Measurements from ENCODE around the gene C5orf47. TPM values are rescaled to one million over a fixed set of nuclear protein-coding genes. Genes with fewer than 3 reads are reported as not detected.

The C5orf47 gene
- total and polyA plus RNA-seq, 4 donors, result 0.06 to 0.10 (median 0.09) TPM; not detected in 1

DNA sequence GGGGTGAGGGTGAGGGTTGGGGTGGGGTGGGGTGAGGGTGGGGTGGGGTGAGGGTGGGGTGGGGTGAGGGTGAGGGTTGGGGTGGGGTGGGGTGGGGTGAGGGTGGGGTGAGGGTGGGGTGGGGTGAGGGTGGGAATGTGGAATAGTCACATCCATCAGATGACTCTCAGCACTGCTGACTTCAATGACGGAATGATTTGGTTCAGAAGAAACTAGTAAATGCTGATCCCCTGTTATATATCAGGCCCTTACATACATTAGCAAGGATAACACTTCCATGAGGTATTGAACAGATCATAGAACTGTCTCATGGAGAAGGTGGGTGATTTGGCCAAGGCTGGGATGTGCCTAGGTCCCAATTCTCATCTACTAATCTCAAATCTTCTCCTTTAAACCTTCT, 24.5 kb upstream of the C5orf47 start:
- no peak for ATAC-seq (ENCODE audit: insufficient read depth, low FRiP score)
- H3K27me3 ChIP-seq (ENCODE audit: control insufficient read depth in 3 of 3, insufficient read depth in 3 of 3, low read length in 2 of 3), result no peaks in the 10 kb centered on the region
- no peak overlapping the region for H3K27ac ChIP-seq (ENCODE audit: low read depth in 1 of 2, low read length in 1 of 2)
- no peak overlapping the region for H3K4me3 ChIP-seq
- peaks cover 0 to 9% (median 2%) of the 10 kb centered on the region in 5 donors for H3K4me1 ChIP-seq (ENCODE audit: control insufficient read depth in 5 of 5, insufficient read depth in 5 of 5, low read length in 5 of 5)
- H3K9me3 ChIP-seq (ENCODE audit: control insufficient read depth in 4 of 4, insufficient read depth in 3 of 4, low read length in 3 of 4), result no peaks in the 10 kb centered on the region
- no peak for DNase-seq
- H3K9ac ChIP-seq (ENCODE audit: insufficient read depth in 1 of 2, low read length in 2 of 2), result no peak overlapping the region
- 60 to 67% methylated on average over 1 of the region's 1 CpG for WGBS, 2 donors
- peaks cover 0 to 5% (median 0%) of the 10 kb centered on the region in 4 donors for H3K36me3 ChIP-seq (ENCODE audit: control insufficient read depth in 4 of 4, insufficient read depth in 4 of 4, low read length in 4 of 4)
- TF ChIP-seq, protein P1, sequence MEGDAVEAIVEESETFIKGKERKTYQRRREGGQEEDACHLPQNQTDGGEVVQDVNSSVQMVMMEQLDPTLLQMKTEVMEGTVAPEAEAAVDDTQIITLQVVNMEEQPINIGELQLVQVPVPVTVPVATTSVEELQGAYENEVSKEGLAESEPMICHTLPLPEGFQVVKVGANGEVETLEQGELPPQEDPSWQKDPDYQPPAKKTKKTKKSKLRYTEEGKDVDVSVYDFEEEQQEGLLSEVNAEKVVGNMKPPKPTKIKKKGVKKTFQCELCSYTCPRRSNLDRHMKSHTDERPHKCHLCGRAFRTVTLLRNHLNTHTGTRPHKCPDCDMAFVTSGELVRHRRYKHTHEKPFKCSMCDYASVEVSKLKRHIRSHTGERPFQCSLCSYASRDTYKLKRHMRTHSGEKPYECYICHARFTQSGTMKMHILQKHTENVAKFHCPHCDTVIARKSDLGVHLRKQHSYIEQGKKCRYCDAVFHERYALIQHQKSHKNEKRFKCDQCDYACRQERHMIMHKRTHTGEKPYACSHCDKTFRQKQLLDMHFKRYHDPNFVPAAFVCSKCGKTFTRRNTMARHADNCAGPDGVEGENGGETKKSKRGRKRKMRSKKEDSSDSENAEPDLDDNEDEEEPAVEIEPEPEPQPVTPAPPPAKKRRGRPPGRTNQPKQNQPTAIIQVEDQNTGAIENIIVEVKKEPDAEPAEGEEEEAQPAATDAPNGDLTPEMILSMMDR (IDR thresholded peaks at IDR 0.05; ENCODE audit: control extremely low read depth, extremely low read depth), result no peak

DNA sequence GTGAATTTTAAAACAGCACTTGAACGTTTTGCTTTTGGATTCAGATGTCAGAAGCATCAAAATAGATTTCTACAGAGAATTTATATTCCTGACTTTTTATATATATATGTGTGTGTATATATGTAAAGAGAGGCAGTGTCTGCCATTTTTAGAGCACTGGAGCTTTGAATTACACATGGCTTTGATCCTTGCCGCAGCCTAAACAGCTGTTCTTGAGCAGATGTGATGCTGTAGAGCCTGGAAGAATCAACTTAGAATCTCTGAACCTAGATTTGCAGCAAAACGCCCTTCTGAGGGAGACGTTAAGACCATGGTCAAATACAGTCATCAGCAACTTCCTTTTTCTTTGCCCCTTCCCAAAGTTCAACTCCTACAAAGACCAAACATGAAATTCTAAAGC, 21.7 kb upstream of the C5orf47 start:
- WGBS, 2 donors, result 50 to 58% methylated on average over 4 of the region's 4 CpGs
- ATAC-seq (ENCODE audit: insufficient read depth, low FRiP score) (no peak), DNase-seq (no peak)
- H3K9ac ChIP-seq (ENCODE audit: insufficient read depth in 1 of 2, low read length in 2 of 2), result no peak overlapping the region
- H3K9me3 ChIP-seq (ENCODE audit: control insufficient read depth in 4 of 4, insufficient read depth in 3 of 4, low read length in 3 of 4), result no peaks in the 10 kb centered on the region
- H3K4me1 ChIP-seq (ENCODE audit: control insufficient read depth in 5 of 5, insufficient read depth in 5 of 5, low read length in 5 of 5), result peaks cover 0 to 9% (median 2%) of the 10 kb centered on the region in 5 donors
- H3K27ac ChIP-seq (ENCODE audit: low read depth in 1 of 2, low read length in 1 of 2), result no peak overlapping the region
- H3K36me3 ChIP-seq (ENCODE audit: control insufficient read depth in 4 of 4, insufficient read depth in 4 of 4, low read length in 4 of 4), result no peaks in the 10 kb centered on the region
- TF ChIP-seq, protein P1 (IDR thresholded peaks at IDR 0.05; ENCODE audit: control extremely low read depth, extremely low read depth), result no peak
- no peaks in the 10 kb centered on the region for H3K27me3 ChIP-seq (ENCODE audit: control insufficient read depth in 3 of 3, insufficient read depth in 3 of 3, low read length in 2 of 3)
- H3K4me3 ChIP-seq, result no peak overlapping the region

DNA sequence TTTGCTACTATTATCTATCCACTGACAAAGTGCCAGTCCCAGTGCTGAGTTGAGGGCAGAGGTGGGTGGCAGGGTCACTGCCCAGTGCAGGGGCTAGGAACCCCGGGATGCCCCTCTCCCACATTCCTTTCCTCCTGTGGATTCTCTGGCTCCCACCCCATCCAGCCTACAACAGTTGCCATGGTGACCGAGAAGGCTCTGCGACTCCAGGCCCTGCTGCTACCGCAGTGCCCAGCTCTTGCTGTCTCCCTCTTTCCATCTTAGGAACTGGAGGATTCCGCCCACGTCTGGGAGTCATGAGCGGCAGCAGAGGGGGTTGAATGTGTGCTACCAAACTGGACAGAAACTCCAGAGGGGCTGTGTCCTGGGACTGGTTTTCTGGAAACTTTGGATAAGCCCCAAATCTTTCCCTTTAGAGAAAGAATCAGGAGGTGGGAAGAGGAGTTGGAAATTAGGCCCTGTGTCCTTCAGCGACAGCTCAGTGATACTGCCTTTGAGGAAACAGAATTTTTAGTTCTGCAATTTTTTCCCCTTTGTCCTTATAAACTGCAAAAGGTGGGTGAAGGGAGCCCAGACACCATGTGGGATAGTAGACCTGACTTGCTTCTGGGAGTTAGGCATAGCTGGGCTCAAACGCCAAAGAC, 20.7 kb upstream of the C5orf47 start:
- Histone ChIP-seq H3K4me3 (no peak overlapping the region), H3K4me1 (ENCODE audit: control insufficient read depth in 5 of 5, insufficient read depth in 5 of 5, low read length in 5 of 5) (peaks cover 0 to 8% (median 0%) of the 10 kb centered on the region in 5 donors), H3K36me3 (ENCODE audit: control insufficient read depth in 4 of 4, insufficient read depth in 4 of 4, low read length in 4 of 4) (no peaks in the 10 kb centered on the region), H3K9me3 (ENCODE audit: control insufficient read depth in 4 of 4, insufficient read depth in 3 of 4, low read length in 3 of 4) (no peaks in the 10 kb centered on the region), H3K9ac (ENCODE audit: insufficient read depth in 1 of 2, low read length in 2 of 2) (no peak overlapping the region), H3K27me3 (ENCODE audit: control insufficient read depth in 3 of 3, insufficient read depth in 3 of 3, low read length in 2 of 3) (no peaks in the 10 kb centered on the region), H3K27ac (ENCODE audit: low read depth in 1 of 2, low read length in 1 of 2) (no peak overlapping the region)
- 82% methylated on average over 9 of the region's 9 CpGs for WGBS, 2 donors
- TF ChIP-seq, protein P1 (IDR thresholded peaks at IDR 0.05; ENCODE audit: control extremely low read depth, extremely low read depth), result no peak
- DNase-seq (no peak), ATAC-seq (ENCODE audit: insufficient read depth, low FRiP score) (no peak)
